Cortex of kidney (tissue), 1 donor: ENCODE results near the gene CNIH3.

Experiments used
- DNase-seq: peaks from one replicate; lab custom pipeline; 2025; lab: John Stamatoyannopoulos, UW

Gene CNIH3

DNA sequence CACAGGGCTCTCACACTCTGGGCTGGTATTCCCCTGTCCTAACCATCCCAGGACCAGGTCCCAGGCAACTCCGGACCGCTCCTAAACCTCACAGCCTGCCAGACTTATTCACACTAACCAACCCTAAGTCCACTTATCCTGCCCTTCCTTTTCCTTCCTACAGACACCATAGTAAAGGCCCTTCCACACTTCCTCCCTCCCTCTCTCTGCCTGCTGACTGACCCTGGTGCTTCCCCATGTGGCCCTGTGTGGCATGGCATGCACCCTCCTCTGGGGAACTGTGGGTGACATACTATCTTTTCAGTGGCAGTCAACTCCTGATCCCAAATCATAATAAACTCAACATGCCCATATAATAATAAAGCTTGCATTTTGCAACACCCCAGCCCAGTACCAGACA, 158.3 kb downstream of the CNIH3 start:
- DNase-seq = no peak

DNA sequence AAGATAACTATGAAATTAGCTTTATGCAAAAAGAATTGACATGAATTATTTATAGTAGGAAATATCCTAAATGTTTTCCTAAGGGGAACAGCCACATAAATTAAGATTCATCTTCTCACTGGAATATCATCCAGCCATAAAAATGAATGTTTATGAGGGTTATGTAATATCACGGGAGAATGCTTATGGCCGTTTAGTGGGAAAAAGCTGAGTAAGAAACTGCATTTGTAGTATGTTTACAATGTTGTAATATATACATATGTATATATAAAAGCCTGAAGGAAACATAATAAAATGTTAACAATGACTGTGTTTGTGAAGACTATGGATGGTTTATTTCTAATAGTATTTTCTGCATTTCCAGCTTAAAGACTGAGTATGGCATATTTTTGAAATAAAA, 161.1 kb downstream of the CNIH3 start:
- DNase-seq = no peak

DNA sequence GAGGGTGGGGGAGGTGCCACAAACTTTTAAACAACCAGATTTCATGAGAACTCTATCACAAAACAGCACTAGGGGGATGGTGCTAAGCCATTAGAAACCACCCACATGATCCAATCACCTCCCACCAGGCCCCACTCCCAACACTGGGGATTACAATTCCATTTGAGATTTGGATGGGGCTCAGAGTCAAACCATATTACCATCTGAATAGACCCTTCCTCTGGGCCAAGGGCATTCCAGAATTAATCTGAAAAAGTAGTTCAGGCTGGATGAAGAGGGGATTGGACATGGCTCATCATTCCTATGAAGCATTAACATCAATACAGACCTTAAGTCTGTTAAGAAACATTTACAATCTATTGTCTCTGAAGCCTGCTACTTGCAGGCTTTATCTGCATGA, 163.4 kb downstream of the CNIH3 start:
- DNase-seq = no peak

DNA sequence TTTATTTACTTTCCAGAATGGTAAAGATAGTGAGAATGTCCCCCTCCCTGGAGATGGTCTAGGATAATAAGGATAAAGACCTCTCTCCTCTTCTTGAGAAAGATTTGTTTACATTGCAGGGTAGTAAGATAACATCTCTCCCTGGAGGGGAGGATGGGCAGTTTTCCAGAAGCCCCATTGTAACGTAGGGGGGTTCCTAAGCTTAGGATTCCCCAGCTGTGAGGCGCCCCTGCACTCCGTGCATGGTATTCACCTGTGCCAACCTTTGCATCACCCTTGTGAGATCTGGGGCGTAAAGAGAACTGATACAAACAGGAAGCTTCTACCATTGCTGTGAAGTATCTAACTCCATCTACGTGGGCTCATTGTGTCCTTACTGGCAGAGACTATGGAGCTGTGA, 164.6 kb downstream of the CNIH3 start:
- no peak for DNase-seq

DNA sequence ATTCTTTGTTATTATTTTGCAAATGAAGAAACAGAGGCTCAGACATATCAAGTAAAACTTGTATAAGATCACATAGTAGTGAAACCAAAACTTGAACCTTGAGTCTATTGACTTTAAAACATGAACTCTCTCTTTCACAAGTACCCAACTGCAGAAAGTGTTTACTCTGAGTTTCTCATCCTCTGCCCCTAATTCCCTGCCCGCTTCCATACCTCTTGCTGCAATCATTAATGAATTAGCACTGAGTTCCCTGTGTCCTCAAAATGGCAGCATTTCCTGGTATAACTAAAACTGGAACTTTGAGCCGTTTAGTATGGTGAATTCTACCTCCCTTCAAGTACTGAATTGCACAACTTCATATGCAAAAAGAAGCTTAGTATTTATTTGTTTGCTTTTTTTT, 165.7 kb downstream of the CNIH3 start:
- no peak for DNase-seq

DNA sequence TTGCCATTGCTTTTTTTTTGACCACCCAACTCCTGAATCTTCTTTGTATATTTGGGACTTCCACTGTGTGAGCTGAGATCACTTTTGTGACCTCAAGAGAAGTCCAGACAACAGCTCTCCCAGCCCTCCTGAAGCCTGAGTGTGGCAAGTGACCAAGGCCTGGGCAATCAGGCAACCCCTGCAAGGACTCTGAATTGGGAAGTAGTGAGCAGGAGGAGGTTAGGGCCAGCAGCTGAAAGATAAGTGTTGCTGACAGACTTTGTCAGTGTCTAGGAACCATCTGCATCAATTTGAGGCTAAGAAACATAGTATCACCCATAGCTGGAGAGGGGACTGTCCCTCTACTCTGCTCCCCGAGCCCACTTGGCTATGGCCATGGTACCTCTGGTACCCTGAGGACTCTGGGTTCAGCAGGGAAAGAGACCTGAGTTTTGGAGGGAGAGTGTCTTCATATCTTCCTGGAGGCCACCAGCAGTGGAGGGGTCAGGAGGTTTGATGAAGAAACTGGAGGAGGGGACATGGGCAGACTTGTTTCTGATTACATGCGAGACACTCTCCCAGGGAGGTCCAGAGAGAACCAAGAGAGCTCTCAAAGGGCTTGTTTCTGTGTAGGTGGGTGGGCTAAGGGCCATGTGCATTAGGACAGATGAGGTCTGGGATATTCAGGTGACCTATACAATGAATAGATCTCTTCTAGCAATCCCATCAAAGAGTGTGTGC, 166.3 kb downstream of the CNIH3 start:
- no peak for DNase-seq

DNA sequence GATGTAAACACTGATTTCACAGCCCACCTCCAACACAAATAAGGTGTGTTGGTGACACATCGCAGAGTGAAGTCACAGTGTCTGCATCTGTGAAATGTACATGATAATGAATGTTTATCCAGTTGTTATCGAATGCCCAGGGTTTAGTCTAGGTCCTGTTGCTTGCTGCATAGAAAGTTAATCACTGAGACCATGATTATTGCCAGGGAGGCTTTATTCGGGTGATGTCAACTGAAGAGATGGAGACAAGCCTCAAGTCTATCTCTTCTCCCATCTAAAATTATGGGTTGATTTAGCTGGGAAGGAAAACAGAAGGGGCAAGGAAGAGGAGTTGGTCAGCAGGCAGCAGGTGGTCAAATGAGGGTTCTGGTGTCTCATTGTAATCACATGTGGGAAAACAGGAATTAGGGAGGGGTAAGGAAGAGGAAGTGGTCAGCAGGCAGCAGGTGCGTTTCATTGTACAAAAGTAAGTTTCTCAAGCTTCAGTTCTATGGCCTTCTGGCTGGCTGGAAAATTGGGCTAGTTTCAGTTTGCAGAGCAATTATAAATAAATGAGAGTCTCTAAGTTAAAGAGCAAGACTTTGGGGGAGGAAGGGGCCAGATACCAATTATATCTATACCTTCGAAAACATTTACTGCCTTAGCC, 167.0 kb downstream of the CNIH3 start:
- no peak for DNase-seq

DNA sequence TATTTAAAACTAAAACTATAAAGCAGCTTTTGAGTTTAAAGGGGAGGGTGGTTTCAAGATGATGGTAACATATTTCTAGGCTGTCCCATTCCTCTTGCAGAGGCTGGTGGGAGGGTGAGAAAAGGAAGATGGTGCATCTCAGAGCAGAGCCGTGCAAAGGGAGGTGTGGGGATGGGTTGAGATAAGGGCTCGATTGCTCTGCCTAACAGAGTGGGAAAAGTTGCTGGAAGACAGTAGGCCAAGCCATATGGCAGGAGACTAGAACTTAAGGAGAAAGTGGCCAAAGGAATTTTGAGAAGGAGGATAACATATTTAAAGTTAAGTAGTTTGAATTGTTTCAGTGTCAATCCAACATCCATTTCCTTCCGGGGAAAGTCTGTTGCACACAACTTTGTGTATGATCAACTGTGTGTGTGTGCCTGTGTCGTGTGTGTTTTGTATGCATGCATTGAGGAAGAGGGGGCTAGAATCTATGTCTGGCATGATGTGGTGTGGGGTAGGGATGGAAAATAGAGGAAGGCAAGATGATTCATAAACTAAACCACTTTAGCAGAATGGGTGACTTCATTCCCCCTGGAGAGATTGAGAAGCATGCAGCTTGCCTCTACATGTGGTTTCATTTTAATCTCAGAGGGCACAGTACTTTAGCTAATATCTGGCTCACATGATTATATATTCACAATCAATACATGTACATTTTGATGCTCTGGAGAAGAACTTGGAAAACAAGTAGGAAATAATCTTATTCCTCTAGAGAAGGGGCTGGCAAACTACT, 168.3 kb downstream of the CNIH3 start:
- DNase-seq = no peak

DNA sequence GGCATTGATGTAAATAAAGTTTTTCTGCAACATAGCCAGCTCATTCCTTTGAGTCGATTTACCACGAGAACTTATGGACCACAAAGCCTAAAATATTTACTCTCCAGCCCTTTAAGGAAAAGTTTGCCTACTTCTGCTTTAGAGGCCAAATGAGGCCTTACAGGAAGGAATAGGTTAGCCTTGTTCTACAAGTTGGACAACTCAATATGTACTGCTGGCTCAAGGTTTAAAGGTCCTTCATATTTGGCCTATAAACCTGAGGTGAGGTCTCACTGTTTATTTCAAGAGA, 168.9 kb downstream of the CNIH3 start:
- DNase-seq = no peak

DNA sequence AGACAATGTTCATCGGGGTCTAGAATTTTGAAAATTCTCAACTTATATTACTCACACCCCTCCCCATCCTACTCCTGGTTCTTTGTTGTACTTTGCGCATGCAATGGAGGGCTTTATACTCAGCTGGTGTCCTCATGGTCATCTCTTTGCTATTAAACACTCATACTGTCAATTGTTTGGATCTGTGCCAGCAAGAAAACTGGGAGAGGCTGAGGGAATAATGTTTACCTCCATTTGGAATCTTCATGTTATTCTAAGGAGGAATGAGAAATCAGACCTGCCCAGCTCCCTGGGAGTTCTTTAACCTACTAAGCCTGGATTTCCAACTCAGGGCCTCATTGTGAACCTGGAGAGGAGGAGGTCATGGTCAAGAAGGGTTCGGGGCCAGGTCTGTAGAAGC, 169.5 kb downstream of the CNIH3 start:
- DNase-seq = no peak

DNA sequence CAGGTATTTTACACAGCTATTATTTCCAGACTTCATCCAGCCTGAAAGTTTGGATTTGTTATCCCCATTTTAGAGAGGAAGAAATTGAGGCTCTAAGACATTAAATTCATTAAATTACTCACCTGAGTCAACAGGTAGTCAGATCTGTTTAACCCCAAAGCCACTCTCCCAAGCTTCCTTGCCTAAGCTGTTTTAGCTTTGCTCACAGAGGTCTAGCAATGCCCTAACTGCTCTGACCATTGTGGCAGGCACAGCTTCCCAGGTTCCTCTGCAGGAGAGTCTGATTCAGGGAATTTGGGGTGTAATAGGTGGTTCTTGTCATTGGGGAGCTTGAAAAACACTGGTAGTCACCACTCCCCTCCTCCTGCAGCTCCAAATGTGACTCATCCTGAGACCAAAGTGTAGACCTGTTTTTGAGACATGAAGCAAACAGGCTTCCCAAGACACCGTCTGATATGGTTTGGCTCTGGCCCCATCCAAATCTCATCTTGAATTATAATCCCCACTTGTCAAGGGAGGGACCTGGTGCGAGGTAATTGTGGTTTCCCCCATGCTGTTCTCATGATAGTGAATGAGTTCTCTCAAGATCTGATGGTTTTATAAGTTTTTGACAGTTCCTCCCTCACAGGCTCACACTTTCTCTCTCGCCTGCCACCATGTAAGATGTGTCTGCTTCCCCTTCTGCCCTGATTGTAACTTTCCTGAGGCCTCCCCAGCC, 170.6 kb downstream of the CNIH3 start:
- no peak for DNase-seq

DNA sequence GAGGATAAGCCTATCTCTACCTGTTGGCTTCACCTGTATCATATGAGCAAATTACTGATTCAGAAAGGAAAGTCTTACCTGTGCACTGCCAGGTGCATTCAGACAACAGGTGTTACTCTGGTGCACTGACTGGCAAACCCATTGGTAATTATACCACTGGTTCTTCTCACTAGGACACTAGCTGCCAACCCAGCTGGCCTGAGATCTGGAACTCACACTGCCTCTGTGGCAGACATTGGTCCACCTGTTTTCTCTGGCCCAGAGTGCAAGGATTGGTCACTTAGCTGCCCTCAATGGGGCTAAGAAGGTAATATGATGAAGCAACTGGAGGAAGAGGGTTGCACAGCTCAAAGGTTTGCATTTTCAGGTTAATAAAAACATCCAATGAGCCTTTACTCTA, 173.2 kb downstream of the CNIH3 start:
- no peak for DNase-seq
